Mucosa of descending colon (tissue), 3 donors: ENCODE results near the gene CYB5R3. TPM values are rescaled to one million over a fixed set of nuclear protein-coding genes. Genes with fewer than 3 reads are reported as not detected.

ENCODE experiments used
- ATAC-seq: fragments of 200-7000 bp; cut with Tn5 transposase; one replicate; pipeline ENCODE4 v1.9.1; 2020; ENCODE audit warnings: mild to moderate bottlenecking, moderate library complexity
- DNase-seq, 3 donors: peaks; one replicate each; pipeline ENCODE4 v3.0.0-alpha.2; 2020
- H3K36me3 ChIP-seq: fragments of 200-600 bp; one replicate; pipeline ENCODE4 v1.8.0; 2021; ENCODE audit warnings: low read depth, mild to moderate bottlenecking
- H3K4me1 ChIP-seq: fragments of 200-600 bp; one replicate; pipeline ENCODE4 v1.8.0; 2021; ENCODE audit warnings: low read depth, mild to moderate bottlenecking
- H3K4me3 ChIP-seq: fragments of 200-600 bp; one replicate; pipeline ENCODE4 v1.8.0; 2021; ENCODE audit warnings: mild to moderate bottlenecking
- H3K9me3 ChIP-seq: fragments of 200-600 bp; one replicate; pipeline ENCODE4 v1.8.0; 2021; ENCODE audit warnings: mild to moderate bottlenecking
- CTCF ChIP-seq: fragments of 200-600 bp; IDR thresholded peaks from one replicate; pipeline ENCODE4 v1.8.0; 2022; ENCODE audit warnings: antibody characterized with exemption, mild to moderate bottlenecking
- intact Hi-C, 2 donors: fragments of 100-400 bp; cut with DNase I in 1 of 2; cut with micrococcal nuclease in 1 of 2; formaldehyde crosslinking; loops; one replicate each; pipeline versions ENCODE4 v1.11.0 to v1.11.1; 2022; cut with DNase I, micrococcal nuclease
- total RNA-seq, 3 donors: library from RNA; stranded (reverse); fragmentation: NEBNext Ultra II Directional in 2 of 3; extraction: Animal tissue kit (Norgen Biotek cat#: 25700) in 2 of 3; gene quantifications; one replicate each; pipeline versions ENCODE4 v1.2.1 to v1.2.4, GENCODE V29; 2021 to 2023
- donor health status: DM: no; HTN: no; CAD: no; lungs with moderate emphysema.
- donor health status: DM: no; HTN: no; CAD: no.
- donor health status: DM: no; HTN: yes; CAD: no.

CYB5R3 gene
- total RNA-seq, 3 donors from 2014 or later: 139 to 211 (median 176) TPM

DNA sequence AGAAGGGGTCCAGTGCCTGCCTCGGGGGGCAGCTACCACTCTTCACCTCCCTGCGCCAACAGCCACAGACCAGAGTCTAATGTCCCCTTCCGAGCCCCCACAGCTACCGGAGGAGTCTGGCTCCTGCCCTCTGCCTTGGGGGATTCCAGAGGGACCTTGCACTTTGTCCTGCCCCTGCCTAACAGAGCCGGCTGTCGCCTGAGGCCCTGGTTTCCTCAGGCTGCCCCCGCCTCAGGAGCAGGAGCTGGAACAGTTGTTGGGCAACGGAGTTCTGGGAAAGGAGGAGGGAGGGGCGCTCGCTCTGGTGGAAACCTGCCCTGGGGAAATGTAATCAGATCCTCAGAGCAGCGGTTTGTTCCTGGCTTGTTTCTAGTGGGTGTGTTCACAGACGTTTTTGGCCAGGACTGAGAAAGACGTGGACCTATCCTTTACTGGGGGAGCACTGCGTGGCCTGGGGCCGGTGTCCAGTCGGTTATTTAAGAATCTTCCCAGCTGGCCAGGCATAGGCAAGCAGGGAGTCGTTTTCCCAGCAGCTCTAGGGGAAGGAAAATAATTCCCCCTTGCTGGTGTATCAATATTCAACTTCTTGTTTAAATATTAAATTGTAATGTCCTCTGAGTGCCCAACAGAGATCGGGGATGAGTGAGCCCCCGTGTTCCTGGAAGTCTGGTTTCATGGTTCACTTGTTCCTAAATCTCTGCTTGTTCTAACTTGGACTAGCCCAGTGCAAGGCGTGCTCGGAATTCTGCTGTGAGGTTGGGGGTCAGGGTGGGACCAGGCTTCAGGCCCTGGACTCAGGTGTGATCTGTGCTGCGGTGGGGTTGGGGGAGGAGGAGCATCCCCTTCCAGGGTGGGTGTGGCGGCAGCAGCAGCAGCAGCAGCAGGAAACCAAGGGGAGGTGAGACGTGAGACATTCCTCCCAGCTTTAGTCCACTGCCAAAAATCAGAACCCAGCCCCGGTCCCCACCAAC, 39.3 kb upstream of the CYB5R3 start:
- intact Hi-C loops: no loop called here
- no peak for TF ChIP-seq CTCF
- no peak overlapping the region for H3K4me3 ChIP-seq
- peaks cover 14% of the 10 kb centered on the region for H3K4me1 ChIP-seq
- no peaks in the 10 kb centered on the region for H3K9me3 ChIP-seq
- ATAC-seq: peak; percentile 72
- H3K36me3 ChIP-seq: no peaks in the 10 kb centered on the region
- DNase-seq: peak; percentile 65 to 78 (median 65)

DNA sequence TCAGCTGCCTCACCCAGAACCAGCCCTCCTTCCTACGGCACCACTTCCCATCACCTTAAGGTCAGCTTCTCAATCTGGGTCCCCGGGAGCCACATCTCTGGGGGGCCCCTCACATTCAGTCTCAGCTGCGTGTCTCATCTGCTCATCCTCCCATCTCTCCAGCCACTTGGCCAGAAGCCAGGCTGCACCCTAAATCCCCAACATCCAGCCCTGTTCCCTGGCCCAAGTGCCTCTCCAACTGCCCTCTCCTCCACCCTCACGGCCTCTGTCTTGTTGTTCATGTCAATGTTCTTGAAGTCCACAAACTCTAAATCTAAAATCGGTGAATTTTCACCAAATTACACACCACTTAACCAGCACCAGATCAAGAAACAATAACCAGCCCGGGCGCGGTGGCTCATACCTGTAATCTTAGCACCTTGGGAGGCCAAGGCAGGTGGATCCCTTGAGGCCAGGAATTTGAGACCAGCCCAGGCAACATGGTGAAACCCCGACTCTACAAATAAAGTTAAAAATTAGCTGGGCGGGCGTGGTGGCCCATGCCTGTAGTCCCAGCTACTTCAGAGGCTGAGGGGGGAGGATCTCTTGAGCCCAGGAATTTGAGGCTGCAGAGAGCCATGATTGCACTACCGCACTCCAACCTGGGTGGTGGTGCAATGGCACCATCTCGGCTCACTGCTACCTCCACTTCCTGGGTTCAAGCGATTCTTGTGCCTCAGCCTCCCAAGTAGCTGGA, 37.7 kb upstream of the CYB5R3 start:
- Histone ChIP-seq H3K9me3 (no peaks in the 10 kb centered on the region), H3K4me3 (no peak overlapping the region), H3K4me1 (peaks cover 20% of the 10 kb centered on the region), H3K36me3 (no peaks in the 10 kb centered on the region)
- no peak for TF ChIP-seq CTCF
- peak in 1 of 3 donors; percentile 43 for DNase-seq
- intact Hi-C loops: no loop called here
- ATAC-seq: no peak

DNA sequence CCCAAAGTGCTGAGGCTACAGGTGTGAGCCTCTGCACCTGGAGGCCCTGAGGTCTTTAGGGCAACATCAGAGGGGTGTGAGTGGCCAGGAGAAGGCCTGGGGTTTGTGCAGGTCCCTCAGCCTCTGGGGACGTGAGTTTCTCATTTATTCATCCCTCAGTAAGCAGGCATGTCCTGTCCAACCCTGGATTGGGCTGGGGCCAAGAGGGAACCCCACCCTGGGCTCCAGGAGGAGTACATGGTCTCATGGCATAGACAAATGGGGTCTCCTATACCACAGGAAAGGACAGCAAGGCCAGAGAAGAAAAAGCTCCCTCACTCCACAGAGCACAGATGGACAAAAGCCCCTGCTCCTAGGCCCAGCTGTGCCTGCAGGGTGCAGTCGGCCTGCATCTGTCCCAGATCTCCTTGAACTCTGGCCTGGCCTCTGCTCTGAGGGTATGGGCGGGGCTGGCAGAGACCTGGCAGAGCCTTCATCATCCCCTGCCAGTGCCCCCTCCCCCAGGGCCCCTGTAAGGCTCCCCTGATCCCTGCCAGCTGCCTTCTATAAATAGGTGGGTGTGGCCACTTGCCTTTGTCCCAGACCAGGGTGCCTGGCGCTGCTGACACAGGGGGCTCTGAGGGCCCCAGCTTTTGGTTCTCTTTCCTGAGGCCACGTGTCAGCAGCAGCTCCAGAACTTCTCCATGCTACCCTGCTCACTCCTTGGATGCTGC, 36.9 kb upstream of the CYB5R3 start:
- Histone ChIP-seq H3K9me3 (no peaks in the 10 kb centered on the region), H3K36me3 (no peaks in the 10 kb centered on the region), H3K4me3 (no peak overlapping the region), H3K4me1 (peaks cover 23% of the 10 kb centered on the region)
- ATAC-seq (peak; percentile 32), DNase-seq (peak in 1 of 3 donors; percentile 61)
- no peak for TF ChIP-seq CTCF
- intact Hi-C loops: no loop called here

GRCh38 chr22:42684462-42685195, 35.4 kb upstream of the CYB5R3 start:
- Histone ChIP-seq H3K4me1 (peaks cover 28% of the 10 kb centered on the region), H3K36me3 (no peaks in the 10 kb centered on the region), H3K4me3 (no peak overlapping the region), H3K9me3 (no peaks in the 10 kb centered on the region)
- no peak for TF ChIP-seq CTCF
- no peak for ATAC-seq
- intact Hi-C loops: no loop called here
- peak in 2 of 3 donors; percentile 28 to 52 for DNase-seq
